GM19397 (cell line): ENCODE results near the gene LFNG.

Source experiments
- ATAC-seq: cut with Tn5 transposase; IDR thresholded peaks from one replicate; pipeline ENCODE4 v1.9.1; 2021; ENCODE audit warnings: mild to moderate bottlenecking, moderate library complexity; ENCODE audit not compliant: unreplicated experiment

The LFNG gene

GRCh38 chr7:2502647-2502966 lies 17.0 kb upstream of the LFNG start:
- no peak for ATAC-seq

- ATAC-seq, result no peak
Observed at GRCh38 chr7:2503056-2503941, 16.3 kb upstream of the LFNG start.

- no peak for ATAC-seq
Observed at GRCh38 chr7:2504128-2504888, 15.3 kb upstream of the LFNG start.

DNA sequence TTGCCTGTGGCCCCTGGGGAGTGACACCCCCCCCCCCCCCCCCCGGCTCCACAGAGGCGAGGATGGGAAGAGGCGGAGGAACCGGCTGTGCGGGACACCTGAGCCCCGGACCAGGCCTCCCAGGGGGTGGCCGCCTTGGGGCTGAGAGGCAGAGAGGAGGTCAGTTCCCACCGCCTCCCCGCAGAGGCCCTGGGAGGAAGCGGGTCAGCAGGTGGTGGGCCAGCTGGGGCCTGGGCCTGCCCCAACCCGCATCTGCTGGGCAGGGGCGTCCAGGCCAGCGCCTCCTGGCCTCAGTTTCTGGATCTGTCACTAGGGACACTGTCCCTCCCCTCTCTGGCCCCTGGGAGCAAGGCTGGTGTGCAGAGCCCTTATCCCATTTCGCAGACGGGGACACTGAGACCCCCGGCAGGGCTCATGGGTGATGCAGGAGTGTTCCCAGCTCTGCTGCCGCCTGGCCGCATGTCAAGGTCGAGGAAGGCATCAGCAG lies 14.6 kb upstream of the LFNG start:
- ATAC-seq, result no peak

DNA sequence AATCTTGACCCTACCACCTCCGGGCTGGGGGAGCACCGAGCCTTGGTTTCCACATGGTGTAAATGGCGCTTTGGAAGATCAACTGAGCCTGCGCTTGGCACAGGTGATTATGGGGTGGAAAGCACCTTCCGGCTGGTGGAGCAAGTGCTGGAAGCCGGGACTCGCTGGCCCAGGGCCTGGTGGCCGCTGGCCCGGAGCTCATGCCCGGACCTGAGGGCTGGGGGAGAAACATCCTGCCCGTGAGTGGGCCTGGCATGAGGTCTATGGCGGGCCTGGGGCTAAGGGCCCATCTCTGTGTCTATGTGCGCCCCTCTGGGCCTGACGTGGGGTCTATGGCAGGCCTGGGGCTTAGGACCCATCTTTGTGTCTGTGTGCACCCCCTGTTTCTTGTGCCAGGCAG lies 14.2 kb upstream of the LFNG start:
- ATAC-seq, result no peak

- no peak for ATAC-seq
Observed at GRCh38 chr7:2507208-2507916, 12.2 kb upstream of the LFNG start.

- ATAC-seq, result no peak
Observed at GRCh38 chr7:2507917-2508306, 11.7 kb upstream of the LFNG start.

DNA sequence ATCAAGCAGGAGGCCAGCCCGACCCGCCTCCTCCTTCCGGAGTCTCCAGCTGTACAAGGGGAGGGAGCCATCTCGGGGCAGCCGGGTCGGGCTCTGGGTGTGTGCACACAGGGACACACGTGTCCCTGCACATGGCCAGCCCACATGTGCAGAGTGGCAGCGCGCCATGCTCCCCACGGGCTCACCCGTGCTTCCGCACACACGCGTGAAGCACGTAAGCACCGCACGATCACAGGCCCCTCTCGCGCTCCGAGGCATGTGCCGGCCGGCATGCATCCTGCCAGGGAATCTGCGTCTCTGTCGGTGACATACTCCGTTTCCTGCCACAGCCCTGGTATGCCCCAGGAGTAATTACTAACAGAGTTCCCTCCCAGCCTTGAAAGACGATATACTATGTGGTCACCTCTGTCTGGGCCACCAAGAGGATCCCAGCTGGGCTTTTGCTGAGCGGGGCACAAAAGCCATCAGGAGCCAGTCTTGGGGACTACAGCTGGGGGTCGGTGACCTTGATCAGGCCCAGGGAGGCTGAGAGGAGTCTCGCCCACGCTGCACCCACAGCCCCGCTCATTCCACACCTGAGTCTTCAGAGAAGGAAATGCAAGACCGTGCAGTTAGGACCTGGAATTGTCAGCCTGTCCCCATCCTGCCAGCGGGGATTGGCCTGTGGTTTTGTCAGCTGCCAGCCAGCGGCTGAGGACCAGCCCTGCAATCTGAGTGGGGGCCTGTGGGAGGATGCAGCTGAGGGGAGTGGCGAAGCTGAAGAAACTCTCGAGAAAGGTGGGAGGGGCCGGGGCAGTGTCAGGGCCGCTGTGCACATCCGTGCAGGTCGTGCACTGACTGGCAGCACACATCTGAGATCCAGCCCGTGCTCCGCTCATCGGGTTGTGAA lies 11.0 kb upstream of the LFNG start:
- ATAC-seq, result peak; percentile 44

DNA sequence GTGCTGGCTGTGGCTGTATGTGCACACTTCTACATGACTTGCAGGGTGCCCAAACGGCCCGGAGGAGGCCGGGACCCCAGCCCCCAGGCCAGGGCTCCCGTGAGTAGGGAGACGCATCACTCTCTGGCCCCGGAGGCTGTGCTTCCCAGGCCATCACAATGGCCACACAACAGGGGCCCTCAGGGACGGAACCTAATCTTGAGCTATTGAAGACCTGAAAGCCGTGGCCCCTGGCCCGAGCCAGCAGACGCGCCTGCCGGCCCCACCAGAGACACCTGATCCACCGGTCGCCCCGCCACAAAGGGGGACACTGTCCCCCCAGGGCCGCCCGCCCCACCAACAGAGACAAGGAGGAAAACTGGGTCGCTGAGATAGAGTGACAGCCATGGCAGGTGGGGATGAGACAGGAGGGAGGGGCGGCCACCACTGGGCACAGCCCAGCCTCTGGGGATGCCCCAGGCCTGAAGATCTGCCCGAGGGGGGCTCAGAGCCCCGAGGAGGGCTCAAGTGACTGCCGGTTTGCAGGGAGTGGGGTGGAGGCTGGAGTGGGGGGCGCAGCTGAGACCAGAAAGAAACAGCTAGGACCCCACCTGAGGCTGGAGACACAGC lies 10.2 kb upstream of the LFNG start:
- no peak for ATAC-seq

DNA sequence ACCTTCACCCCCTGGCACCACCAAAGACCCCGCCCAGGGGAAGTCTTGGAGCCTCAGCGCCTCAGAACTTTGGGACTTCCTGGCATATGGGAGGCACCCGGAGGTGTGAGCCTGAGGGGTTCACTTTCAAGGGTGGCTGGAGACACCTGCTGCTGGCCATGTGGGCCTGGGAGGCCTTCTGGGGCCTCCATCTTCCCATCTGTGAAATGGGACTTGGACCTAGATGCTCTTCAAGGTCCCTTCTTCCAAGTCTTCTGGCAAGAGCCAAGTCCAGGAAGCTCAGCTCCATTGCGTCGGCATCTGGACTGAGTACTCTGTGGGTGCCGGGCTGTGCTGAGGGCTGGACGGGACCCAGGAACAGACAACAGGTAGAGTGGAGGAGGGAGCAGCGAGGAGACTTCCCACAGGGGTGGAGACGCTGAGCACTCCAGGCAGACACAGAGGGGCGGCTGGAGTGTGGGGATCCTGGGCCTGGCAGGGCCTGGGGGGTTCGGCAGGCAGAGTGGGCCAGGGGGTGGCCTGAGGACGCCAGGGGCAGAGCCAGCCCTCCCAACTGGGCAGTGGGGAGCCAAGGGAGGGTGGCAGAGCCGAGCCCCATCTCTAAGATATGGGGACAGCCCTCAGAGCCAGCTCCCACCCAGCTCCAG lies 9.3 kb upstream of the LFNG start:
- ATAC-seq, result no peak

DNA sequence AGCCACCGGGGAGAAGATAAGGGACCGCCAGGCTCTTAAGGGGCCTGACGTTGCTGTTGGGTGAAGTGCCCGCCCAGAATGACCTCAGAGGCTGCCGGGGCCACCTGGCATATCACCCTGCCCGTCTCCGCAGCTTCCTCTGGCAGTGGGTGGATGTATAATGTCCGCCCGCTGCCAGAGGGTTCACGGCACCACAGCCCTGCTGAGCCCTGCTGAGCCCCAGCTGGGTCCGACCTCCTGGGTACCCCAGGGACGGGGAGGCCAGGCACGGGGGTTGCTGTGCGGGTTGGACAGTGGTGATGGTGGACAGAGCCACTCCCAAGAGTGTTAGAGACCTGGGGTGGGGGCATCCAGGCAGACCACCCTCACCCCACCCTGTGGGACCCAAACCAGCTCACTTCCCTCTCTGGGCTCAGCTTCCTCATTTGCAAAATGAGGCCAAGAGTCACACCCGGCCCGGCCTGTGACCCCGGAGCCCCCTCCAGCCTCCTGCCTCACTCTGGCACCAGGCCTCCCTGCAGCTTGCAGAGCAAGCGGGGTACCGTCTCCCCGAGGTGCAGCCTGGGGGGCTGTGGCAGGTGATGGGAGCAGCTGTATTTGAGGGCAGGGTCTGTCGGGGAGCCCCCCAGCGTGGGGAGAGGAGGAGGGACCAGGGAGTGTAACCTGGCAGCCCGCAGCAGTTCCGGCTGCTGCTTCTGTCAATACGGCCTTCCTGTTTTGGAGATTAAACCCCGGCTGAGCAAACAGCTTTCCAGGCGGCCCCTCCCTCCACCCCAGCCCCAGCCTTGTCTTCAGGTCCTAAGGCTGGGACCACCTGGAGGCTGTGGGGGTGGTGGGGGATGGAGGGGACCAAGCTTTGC lies 8.4 kb upstream of the LFNG start:
- ATAC-seq, result no peak

DNA sequence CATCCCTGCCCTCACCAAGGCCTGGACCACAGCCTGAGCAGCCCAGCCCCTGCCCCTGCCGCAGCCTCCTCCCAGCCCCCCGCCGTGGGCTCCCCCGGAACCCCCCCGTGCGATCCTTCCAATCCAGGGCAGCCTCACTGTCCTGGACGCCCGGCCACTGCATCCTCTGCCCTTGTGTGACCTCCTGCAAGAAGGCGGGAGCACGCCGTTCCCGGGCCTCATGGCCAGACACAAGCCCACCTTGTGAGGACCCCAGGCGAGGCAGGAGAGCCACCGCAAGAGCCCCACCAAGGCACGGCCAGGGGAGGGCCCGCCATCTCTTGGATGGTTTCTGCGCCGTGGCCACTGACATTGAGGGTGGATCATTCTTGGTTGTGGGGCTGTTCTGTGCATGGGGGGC lies 7.8 kb upstream of the LFNG start:
- no peak for ATAC-seq

- ATAC-seq, result no peak
Observed at GRCh38 chr7:2512179-2512661, 7.4 kb upstream of the LFNG start.

DNA sequence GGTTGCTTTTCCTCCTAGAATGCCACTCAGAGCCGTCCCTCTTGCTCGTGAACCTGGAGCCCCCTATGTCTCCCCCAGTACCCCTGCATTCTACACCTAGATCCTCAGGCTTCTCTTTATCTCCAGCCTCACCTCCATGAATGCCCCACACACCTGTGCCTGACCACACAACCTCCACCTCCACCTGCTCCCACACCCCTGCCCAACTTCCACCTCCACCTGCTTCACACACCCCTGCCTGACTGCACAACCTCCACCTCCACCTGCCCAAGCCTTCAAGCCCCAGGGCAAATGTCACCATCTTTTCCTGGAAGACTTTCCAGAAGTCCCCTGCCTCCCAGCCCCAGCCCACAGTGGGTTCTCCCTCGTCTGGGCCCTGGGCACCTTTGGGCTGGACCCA lies 6.9 kb upstream of the LFNG start:
- ATAC-seq, result no peak

GRCh38 chr7:2513702-2514101 lies 5.9 kb upstream of the LFNG start:
- no peak for ATAC-seq

DNA sequence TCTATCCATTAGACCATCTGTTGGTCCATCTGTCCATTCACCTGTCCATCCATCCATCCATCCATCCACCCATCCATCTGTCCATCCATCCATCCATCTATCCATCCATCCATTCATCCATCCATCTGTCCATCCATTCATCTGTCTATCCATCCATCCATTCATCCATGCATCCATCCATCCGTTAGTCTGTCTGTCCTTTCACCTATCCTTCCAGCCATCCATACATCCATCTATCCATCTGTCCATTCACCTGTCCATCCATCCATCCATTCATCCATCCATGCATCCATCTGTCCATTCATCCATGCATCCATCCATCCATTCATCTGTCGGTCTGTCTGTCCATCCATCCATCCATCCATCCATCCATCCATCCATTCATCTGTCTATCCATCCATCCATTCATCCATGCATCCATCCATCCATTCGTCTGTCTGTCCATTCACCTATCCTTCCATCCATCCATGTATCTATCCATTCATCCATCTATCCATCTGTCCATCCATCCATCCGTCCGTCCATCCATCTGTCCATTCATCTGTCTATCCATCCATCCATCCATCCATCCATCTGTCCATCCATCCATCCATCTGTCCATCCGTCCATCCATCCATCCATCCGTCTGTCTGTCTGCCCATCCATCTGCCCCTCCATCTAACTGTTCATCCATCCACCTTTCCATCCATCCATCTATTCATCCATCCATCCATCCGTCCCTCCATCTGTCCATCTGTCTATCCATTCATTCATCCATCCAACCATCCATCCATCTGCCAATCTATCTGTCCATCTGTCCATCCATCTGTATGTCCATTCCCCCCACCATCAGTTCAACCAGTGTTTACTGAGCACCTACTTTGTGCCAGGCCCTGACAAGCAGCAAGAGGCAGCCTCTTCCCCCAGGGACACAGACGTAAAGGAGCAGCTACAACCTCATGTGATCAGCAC lies 4.8 kb upstream of the LFNG start:
- ATAC-seq, result no peak

DNA sequence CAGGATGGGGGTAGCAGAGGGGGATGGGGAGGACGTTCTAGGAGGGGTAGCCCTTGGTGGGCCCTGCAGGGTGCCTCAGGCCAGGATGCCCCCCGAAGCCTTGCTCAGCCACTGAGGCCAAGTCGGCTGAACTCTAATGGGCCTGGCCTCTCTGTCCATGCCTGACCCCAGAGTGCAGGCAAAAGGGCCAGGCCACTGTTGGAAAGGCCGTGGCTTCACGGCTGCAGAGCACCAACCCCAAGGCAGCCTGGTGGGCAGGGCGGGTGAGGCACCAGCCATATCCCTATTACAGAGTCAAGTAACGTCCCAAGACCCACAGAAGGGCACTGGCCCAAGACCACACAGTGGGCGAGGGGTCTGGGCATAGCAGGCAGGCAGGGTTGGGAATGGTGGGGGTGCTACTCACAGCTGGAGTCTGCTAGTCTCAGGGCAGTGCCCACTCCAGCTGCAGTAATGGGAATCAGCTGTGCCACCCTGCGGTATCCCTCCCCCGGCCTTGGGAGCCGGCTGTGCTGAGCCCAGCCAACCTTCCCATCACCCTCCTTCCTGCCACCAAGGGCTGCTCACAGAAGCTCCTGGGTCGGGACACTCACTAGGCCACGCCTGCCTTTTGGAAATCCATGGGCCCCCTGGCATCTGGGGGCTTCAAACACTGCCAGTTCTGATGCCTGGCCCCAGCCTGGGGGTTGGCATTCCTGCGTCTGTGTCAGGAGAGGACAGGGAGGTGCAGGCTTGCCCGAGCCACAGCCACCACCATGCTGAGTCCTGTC lies 4.0 kb upstream of the LFNG start:
- no peak for ATAC-seq
